ENCODE measurements around the gene KCNG2. TPM values are rescaled to one million over a fixed set of nuclear protein-coding genes. Genes with fewer than 3 reads are reported as not detected.
A peak's percentile ranks its signal among the peaks of the same experiment; 100 is the strongest.

The KCNG2 gene
- total RNA-seq, 1 donor from 2014 or later: not detected

DNA sequence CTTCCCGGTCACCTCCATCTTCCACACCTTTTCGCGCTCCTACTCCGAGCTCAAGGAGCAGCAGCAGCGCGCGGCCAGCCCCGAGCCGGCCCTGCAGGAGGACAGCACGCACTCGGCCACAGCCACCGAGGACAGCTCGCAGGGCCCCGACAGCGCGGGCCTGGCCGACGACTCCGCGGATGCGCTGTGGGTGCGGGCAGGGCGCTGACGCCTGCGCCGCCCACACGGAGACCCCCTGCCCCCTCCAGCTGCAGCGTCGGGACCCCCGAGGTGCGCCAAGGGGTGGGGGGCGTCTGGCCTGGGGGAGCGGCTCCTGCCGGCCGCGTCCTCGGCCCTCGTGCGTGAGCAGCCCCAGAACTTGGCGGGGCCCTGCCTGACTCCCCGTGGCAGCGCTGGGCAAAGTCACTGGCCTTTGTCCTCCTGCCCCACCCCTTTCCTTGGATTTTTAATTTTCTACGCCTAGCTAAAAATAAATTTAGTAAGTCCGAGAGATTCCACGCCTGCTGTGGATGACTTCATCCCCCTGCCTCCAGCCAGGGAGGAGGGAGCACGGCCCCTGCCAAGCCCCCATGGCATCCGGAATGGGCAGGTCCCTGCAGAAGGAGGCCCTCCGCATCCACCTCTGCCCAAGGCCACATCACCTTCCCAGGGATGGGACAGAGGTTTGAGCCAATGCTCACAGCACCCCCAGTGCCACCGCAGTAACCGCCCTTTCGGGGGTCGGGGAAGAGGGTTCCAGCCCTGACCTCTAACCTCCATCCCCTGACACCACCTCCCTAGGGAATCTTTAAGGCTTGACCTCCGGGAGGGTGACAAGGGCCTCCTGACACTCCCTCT, 102.1 kb downstream of the KCNG2 start:
- peaks cover 25% of the 10 kb centered on the region for H3K9me3 Mint-ChIP-seq (ENCODE audit: unreplicated experiment)
- TF ChIP-seq, protein P1, sequence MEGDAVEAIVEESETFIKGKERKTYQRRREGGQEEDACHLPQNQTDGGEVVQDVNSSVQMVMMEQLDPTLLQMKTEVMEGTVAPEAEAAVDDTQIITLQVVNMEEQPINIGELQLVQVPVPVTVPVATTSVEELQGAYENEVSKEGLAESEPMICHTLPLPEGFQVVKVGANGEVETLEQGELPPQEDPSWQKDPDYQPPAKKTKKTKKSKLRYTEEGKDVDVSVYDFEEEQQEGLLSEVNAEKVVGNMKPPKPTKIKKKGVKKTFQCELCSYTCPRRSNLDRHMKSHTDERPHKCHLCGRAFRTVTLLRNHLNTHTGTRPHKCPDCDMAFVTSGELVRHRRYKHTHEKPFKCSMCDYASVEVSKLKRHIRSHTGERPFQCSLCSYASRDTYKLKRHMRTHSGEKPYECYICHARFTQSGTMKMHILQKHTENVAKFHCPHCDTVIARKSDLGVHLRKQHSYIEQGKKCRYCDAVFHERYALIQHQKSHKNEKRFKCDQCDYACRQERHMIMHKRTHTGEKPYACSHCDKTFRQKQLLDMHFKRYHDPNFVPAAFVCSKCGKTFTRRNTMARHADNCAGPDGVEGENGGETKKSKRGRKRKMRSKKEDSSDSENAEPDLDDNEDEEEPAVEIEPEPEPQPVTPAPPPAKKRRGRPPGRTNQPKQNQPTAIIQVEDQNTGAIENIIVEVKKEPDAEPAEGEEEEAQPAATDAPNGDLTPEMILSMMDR (IDR thresholded peaks at IDR 0.05): no peak
- DNase-seq (ENCODE audit: extremely low spot score, unreplicated experiment): peak; percentile 84
- H3K4me3 Mint-ChIP-seq (ENCODE audit: unreplicated experiment): no peak overlapping the region
- H3K27me3 Mint-ChIP-seq (ENCODE audit: unreplicated experiment): no peaks in the 10 kb centered on the region
- H3K4me1 Mint-ChIP-seq (ENCODE audit: unreplicated experiment): no peaks in the 10 kb centered on the region
- H3K27ac Mint-ChIP-seq (ENCODE audit: unreplicated experiment): no peak overlapping the region
- peaks cover 35% of the 10 kb centered on the region for H3K36me3 Mint-ChIP-seq (ENCODE audit: unreplicated experiment)

DNA sequence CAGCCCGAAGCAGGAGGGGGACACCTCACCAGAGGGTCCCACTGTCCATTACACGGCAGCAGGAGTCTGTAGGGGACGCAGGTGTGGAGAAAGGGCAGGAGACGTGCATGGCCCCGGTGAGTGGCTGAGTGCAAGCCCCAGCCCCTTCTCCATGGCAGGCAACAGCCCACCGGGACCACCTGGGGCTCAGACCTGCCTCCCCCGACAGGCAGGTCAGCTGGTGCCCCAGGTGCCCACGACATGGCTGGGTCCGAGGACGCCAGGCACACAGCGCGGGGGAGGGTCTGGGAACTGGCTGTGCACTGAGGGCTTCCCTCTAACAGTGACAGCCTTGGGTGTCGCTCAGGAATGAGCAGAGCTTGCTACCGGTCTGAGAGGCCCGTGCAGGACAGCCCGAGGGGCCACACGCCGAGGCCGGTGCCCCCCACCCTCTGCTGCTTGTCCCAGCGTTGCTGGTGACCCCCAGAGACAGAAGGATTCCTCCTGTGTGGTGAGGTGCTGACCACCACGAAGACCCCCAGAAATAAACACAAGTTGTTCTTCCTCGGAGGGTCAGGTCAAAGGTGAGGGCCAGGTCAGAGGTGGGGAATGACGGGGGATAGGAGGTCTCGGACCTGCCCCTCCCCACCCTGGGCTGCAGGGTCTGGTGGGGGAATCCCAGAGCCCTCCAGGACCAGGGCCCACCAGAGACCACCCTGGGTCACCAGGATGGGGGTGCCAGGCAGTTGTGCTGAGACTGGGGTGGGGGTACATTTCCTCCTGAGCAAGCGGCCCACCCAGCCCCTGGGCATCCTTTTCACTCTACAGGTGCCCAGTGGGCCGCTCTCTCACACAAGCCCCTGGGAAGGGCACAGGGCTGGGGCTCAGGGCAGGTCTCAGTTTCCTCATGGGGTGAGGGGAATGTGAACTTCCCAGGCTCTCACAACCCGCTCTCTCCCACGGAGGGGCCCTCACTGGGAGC, 103.2 kb downstream of the KCNG2 start:
- TF ChIP-seq, protein P1 (IDR thresholded peaks at IDR 0.05): no peak
- Mint-ChIP-seq H3K36me3 (ENCODE audit: unreplicated experiment) (peaks cover 35% of the 10 kb centered on the region), H3K4me3 (ENCODE audit: unreplicated experiment) (no peak overlapping the region), H3K4me1 (ENCODE audit: unreplicated experiment) (no peaks in the 10 kb centered on the region), H3K27me3 (ENCODE audit: unreplicated experiment) (no peaks in the 10 kb centered on the region), H3K9me3 (ENCODE audit: unreplicated experiment) (peaks cover 16% of the 10 kb centered on the region), H3K27ac (ENCODE audit: unreplicated experiment) (no peak overlapping the region)
- peak; percentile 80 for DNase-seq (ENCODE audit: extremely low spot score, unreplicated experiment)

DNA sequence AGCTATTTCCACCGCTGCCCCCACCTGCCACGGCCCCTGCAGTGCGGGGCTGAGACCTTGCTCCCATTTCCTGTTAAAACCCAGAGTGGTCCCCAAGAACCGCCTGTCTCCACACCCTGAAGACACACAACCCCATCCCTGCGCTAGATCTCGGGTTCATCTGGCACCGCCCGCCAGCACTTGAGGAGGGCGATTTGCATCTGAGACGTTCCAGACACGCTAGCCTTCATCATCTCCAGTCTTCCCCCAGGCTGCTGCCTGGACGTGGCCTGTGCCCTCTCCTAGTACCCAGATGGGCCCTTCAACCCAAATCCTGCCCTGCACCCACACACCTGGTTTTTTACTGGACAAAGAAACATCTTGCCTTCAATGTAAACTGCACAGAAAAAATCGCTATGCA, 103.9 kb downstream of the KCNG2 start:
- Mint-ChIP-seq H3K9me3 (ENCODE audit: unreplicated experiment) (peaks cover 16% of the 10 kb centered on the region), H3K27me3 (ENCODE audit: unreplicated experiment) (no peaks in the 10 kb centered on the region), H3K4me3 (ENCODE audit: unreplicated experiment) (no peak overlapping the region), H3K27ac (ENCODE audit: unreplicated experiment) (no peak overlapping the region), H3K4me1 (ENCODE audit: unreplicated experiment) (no peaks in the 10 kb centered on the region), H3K36me3 (ENCODE audit: unreplicated experiment) (peaks cover 38% of the 10 kb centered on the region)
- DNase-seq (ENCODE audit: extremely low spot score, unreplicated experiment): peak; percentile 77
- TF ChIP-seq, protein P1 (IDR thresholded peaks at IDR 0.05): no peak

DNA sequence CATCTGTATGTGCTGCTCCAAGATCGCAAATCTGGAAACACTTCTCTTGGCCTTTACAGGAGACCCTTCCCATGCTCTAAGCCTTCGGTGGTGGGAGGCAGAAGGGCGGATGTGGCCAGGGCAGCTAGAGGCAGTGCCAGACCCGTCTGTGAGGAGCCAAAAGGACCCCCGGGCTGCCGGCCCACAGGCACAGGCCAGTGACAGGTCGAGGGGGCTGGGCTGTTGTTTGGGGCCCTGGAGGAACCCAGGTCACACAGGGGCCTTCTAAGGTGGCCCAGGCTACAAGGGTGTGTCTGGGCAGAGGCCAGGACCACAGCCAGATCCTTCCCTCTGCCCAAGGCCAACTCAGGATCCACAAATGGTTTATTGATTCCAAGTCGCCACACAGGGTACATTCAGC, 104.3 kb downstream of the KCNG2 start:
- H3K4me1 Mint-ChIP-seq (ENCODE audit: unreplicated experiment): no peaks in the 10 kb centered on the region
- peaks cover 13% of the 10 kb centered on the region for H3K9me3 Mint-ChIP-seq (ENCODE audit: unreplicated experiment)
- H3K4me3 Mint-ChIP-seq (ENCODE audit: unreplicated experiment): no peak overlapping the region
- H3K36me3 Mint-ChIP-seq (ENCODE audit: unreplicated experiment): peaks cover 35% of the 10 kb centered on the region
- TF ChIP-seq, protein P1 (IDR thresholded peaks at IDR 0.05): no peak
- no peak overlapping the region for H3K27ac Mint-ChIP-seq (ENCODE audit: unreplicated experiment)
- H3K27me3 Mint-ChIP-seq (ENCODE audit: unreplicated experiment): no peaks in the 10 kb centered on the region
- peak; percentile 84 for DNase-seq (ENCODE audit: extremely low spot score, unreplicated experiment)

DNA sequence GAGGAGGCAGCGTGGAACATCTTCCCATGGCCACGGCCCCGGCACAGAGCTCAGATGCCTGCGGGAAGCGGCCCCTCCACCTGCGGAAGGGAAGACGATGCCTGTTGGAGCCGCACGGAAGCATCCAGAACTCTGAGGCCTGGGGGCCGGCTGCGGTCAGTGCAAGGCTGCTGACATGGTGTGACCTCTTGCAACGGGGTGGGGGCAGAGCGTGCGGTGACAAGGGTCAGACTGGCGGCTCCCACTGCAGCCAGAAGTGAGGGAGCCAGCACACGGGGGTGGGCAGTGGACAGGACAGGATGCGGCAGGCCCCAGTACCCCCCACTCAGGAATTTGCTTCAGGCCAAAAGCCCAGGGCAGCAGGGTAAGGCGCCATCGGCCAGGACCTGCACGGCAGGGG, 104.9 kb downstream of the KCNG2 start:
- Mint-ChIP-seq H3K9me3 (ENCODE audit: unreplicated experiment) (peaks cover 7% of the 10 kb centered on the region), H3K27ac (ENCODE audit: unreplicated experiment) (no peak overlapping the region), H3K36me3 (ENCODE audit: unreplicated experiment) (peaks cover 32% of the 10 kb centered on the region), H3K4me3 (ENCODE audit: unreplicated experiment) (no peak overlapping the region), H3K27me3 (ENCODE audit: unreplicated experiment) (no peaks in the 10 kb centered on the region), H3K4me1 (ENCODE audit: unreplicated experiment) (no peaks in the 10 kb centered on the region)
- TF ChIP-seq, protein P1 (IDR thresholded peaks at IDR 0.05): no peak
- DNase-seq (ENCODE audit: extremely low spot score, unreplicated experiment): peak; percentile 84
